8988T (cell line): ENCODE measurements around the gene CHRNE.
"Not testable (repeated sequence)": the region's sequence is repeated elsewhere in the genome, so short reads cannot be mapped to it uniquely, and the experiment has no call there.

ENCODE experiments used
- DNase-seq: peaks from one replicate; pipeline ENCODE4 v3.0.0; 2011

The CHRNE gene

GRCh38 chr17:4939546-4939795, 36.6 kb upstream of the CHRNE start:
- DNase-seq, result no peak

- DNase-seq, result no peak
These were observed 36.0 kb upstream of the CHRNE start for GRCh38 chr17:4938688-4939545.

- no peak for DNase-seq
These were observed 35.2 kb upstream of the CHRNE start for GRCh38 chr17:4938069-4938491.

GRCh38 chr17:4937553-4937952, 34.7 kb upstream of the CHRNE start:
- no peak for DNase-seq

DNA sequence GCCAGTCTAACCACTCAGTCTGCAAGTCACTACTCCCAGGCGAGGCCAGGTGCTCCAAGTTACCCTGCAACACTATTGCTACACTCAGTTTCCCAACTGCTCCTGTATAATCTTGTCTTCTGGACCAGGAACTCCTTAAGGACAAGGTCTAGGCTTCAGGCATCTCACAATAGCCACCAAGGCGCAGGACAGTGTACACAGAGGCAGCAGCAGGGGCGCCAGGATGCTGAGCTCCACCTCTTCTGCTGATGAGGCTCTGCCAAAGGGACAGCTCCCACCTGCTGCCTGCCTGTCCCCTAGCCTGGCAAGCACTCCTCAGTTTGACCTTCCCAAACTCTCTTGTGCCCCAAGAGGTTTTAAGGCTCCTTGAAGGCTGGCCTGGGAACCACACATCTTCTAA, 33.5 kb upstream of the CHRNE start:
- no peak for DNase-seq

DNA sequence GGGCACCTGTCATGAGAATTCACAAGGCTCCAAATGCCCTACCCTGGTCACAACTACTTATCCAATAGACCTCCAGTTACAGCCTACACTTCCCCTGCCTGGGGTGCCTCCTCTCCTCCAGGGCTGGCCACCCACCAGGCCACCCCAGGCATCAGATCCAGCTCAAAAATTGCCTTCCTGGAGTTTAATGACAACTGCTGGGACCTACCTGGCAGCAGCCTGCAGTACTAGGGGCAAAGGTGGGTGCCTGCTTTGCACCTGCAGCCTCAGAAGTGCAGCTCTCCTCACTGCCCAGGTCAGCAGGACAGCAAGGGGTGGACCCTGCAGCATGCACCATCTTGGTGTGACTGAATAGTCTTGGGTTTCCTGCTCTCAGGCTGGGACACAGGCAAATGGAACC, 32.8 kb upstream of the CHRNE start:
- DNase-seq, result no peak

GRCh38 chr17:4934173-4934979, 31.5 kb upstream of the CHRNE start:
- DNase-seq, result no peak

GRCh38 chr17:4933646-4934045, 30.7 kb upstream of the CHRNE start:
- no peak for DNase-seq

DNA sequence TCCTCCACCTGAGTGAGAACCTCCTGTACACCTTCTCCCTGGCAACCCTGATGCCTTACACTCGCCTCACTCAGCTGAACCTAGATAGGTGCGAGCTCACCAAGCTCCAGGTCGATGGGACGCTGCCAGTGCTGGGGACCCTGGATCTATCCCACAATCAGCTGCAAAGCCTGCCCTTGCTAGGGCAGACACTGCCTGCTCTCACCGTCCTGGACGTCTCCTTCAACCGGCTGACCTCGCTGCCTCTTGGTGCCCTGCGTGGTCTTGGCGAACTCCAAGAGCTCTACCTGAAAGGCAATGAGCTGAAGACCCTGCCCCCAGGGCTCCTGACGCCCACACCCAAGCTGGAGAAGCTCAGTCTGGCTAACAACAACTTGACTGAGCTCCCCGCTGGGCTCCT, 29.9 kb upstream of the CHRNE start:
- DNase-seq, result no peak

DNA sequence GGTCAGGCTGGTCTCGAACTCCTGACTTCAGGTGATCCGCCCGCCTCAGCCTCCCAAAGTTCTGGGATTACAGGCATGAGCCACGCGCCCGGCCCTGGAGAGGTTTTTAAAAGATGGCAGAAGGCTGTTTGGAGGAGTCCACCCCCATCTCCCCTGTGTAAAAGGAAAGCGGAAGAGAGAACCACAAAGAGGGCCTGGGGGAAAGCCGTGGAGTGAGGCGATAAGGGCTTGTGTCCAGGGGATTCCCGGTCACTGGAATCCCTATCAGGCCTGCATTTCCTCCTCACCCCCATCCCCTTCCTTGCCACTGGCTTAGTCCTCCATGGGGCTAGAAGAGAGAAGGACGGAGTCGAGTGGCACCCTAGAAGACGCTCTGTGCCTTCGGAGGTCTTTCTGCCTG, 29.1 kb upstream of the CHRNE start, which contains the start of gene GP1BA:
GP1BA (plus strand) TSS at position 315 of the 400 bp plus-strand sequence. CDS start 328 bp downstream, outside the sequence.
- DNase-seq, result no peak

GRCh38 chr17:4928881-4929280, 26.0 kb upstream of the CHRNE start:
- DNase-seq, result no peak

DNA sequence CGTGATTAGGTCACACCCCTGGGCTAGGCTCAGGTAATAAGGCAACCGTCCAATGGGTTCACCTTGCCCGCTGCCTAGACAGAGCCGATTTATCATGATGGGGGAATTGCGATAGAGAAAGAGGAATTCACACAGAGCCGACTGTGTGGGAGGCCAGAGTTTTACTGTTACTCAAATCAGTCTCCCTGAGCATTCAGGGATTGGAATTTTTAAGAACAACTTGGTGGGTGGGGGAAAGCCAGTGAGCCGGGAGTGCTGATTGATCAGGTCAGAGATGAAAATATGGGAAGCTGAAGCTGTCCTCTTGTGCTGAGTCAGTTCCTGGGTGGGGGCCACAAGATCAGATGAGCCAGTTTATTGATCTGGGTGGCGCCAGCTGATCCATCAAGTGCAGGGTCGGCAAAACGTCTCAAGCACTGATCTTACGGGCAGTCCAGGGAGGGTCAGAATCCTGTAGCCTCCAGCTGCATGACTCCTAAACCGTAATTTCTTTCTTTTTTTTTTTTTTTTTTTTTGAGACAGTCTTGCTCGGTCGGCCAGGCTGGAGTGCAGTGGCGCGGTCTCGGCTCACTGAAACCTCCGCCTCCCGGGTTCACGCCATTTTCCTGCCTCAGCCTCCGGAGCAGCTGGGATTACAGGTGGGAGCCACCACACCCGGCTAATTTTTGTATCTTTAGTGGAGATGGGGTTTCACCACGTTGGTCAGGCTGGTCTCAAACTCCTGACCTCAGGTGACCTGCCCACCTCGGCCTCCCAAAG, 23.9 kb upstream of the CHRNE start:
- not testable (repeated sequence) for DNase-seq

GRCh38 chr17:4921320-4921719, 18.4 kb upstream of the CHRNE start:
- DNase-seq, result no peak

DNA sequence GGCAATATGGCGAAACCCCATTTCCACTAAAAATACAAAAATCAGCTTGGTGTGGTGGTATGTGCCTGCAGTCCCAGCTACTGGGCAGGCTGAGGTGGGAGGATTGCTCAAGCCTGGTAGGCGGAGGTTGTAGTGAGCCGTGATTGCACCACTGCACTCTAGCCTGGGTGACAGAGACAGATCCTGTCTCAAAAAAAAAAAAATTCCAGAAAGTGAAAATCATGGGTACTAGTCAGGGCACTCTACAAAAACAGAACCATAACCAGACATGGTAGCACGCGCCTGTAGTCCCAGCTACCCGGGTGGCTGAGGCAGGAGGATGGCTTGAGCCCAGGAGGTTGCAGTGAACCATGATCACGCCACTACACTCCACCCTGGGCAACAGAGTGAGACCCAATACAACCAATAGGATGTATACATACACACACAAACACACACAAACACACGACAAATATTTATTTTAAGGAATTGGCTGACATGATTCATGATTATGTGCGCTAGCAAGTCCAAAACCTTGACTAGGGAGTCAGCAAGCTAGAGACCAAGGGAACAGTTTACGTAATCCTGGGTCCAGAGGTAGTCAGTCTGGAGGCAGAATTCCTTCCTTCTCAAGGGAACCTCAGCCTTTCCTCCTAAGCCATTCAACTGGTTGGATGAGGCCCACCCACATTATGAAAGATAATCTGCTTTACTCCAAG, 17.6 kb upstream of the CHRNE start:
- no peak for DNase-seq

- DNase-seq, result no peak
These were observed 16.7 kb upstream of the CHRNE start for GRCh38 chr17:4919511-4920047.

DNA sequence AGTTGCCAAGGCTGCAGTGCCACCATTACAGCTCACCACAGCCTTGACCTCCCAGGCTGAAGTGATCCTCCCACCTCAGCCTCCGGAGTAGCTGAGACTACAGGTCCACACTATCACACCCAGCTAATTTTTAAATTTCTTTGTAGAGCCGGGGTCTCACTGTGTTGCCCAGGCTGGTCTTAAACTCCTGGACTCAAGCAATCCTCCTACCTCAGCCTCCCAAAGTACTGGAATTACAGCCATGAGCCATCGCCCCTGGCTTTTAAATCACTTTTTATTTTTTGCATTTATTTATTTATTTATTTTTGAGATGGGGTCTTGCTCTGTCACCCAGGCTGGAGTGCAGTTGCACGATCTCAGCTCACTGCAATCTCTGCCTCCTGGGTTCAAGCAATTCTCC, 11.7 kb upstream of the CHRNE start:
- DNase-seq, result not testable (repeated sequence)

GRCh38 chr17:4913994-4914393, 11.1 kb upstream of the CHRNE start:
- DNase-seq, result no peak

DNA sequence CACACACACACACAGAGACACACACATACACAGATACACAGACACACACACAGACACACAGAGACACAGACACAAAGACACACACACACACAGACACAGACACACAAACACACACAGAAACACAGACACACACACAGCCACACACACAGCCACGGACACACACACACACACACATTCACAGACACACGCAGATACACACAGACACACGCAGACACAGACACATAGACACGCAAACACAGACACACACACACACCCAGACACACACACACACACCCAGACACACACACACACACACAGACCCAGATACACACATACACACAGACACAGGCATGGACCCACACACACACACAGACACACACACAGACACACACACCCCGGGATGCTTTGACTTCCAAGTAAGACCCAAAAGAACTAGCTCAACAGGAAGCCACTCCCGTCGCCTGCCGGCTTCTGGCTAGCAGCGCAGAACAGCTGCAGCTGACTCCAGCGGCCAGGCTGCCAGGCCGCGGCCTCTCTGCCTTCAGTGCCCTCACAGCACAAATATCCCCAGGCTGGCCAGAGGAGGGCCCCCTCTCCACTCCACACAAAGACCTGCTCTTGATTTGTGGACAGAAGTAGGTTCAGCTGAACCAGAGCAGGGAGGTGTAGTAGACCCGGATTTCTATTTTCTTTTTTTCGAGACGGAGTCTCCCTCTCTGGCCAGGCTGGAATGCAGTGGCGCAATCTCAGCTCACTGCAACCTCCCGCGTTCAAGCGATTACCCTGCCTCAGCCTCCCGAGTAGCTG, 6.0 kb upstream of the CHRNE start:
- DNase-seq, result peak; percentile 45

DNA sequence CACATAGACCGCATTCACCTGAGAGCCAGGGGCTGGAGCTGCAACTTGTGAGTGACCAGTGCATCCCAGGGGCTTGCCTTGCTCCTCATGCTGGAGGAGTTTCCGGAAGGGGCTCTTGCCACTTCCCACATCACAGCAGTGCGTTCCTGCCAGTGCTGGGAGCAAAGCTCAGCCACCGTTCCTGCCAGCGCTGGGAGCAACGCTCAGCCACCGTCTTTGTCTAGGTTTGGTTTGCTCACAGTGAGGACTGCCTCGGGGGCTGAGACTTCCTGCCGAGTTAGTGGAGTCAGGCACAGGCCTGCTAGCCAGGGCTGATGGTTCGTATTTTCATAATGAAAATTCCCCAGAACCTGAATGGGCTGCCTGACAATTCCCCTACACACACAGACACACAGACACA, 5.4 kb upstream of the CHRNE start:
- DNase-seq, result no peak

- not testable (repeated sequence) for DNase-seq
These were observed 3.7 kb upstream of the CHRNE start for GRCh38 chr17:4906642-4907041.

GRCh38 chr17:4902540-4902939, 358 bp downstream of the CHRNE start:
- DNase-seq, result no peak
